Kidney glomerular epithelial cell (primary cell): ENCODE data around the gene TRPM3.

ENCODE experiments used
- DNase-seq: peaks from one replicate; lab custom pipeline; 2025; lab: John Stamatoyannopoulos, UW

TRPM3 gene

GRCh38 chr9:70514273-70514672 lies 607.1 kb downstream of the TRPM3 start:
- no peak for DNase-seq

DNA sequence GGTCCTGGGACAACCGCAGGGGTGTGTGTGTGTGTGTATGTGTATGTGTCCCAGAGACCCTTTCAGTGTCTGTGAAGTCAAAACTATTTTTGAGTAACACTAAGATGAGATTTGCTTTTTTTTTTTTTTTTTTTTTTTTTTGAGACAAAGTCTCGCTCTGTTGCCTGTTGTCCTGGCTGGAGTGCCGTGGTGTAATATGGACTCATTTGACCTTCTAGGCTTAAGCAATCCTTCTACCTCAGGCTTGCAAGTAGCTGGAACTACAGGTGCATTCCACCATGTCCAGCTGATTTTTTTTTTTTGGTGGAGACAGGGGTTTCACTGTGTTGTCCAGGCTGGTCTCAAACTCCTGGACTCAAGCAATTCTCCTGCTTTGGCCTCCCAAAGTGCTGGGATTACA lies 609.6 kb downstream of the TRPM3 start:
- no peak for DNase-seq

DNA sequence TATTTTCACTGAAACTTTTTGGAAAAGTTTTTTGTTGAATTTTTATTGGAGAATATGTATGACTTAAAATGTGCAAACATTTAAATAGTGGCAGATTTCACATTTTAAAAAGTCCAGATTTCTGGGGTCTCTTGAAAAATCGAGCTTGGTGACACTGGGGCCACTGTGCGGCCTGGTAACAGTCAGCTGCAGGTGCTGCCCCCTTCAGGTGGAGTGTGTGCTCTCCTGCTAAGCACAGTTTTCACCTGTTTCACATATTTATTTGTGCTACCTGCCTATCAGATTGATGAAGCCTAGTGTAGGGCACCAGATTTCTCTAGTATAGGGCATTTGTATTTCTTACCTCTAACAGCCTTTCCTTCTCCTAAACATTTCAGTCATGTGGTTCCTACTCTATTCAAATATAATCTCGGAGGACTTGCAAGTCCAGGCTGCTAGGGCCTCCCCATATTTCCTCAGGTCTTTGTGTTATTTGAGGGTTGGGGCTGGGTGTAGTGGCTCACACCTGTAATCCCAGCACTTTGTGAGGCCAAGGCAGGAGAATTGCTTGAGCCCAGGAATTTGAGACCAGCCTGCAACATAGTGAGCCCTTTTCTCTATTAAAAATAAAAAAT lies 611.2 kb downstream of the TRPM3 start:
- DNase-seq, result no peak

GRCh38 chr9:70506159-70506558 lies 615.3 kb downstream of the TRPM3 start:
- no peak for DNase-seq

GRCh38 chr9:70504834-70505233 lies 616.6 kb downstream of the TRPM3 start:
- DNase-seq, result no peak

DNA sequence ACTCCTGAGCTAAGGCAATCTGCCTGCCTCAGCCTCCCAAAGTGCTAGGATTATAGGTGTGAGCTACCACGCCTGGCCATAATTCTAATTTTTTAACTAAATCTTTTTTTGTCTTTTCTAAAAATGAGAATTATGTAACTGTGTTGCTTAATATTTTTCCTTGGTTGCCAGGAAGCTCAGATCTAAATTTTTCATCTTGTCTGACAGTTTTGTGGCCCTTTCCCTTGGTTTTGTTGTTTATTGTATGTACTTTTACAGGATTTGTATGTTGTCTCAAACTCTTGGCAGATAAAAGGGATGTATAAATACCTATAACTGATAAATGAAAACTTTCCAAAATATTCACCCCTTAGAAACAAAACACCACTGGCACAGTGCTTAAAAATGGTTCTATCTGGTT lies 618.7 kb downstream of the TRPM3 start:
- DNase-seq, result no peak

- no peak for DNase-seq
Measured at GRCh38 chr9:70500793-70501192, 620.6 kb downstream of the TRPM3 start.

- no peak for DNase-seq
Measured at GRCh38 chr9:70499621-70500020, 621.8 kb downstream of the TRPM3 start.

DNA sequence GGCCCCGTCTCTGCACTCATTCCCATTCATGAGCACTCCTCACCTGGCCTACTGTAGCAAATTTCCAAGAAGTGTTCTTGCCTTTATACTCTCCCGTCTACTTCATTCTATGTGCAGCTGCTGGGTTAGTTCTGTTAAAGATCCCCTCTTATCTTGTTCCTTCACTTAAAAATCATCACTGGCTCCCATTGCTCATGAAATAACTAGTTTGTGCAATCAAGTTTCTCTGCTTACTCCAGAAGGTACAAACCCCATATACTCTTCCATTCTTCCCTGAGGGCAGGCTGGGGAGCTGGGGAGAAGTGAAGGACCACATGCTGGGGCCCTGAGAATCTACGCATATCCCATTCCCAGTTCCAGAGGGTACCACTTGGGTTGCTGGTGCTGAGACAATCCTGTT lies 622.6 kb downstream of the TRPM3 start:
- DNase-seq, result no peak

DNA sequence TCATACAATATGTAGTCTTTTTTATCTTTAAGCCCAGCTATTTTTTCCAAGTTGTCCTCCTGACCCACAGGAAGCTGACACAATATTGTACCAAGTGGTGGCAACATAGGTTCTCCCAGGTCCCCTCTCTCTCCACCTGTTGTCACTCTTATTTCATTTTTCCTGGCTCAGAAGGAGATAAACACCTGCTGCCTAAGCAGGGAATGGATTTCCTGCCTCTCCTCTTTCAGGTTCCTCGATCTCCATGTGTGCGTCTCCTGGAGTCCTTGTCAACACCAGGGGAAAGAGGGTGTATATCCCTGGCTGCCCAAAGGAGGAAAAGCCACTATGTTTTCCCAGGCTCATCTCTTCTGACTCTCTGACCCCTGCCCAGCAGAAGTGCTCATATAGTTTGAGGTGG lies 625.2 kb downstream of the TRPM3 start:
- no peak for DNase-seq

GRCh38 chr9:70495514-70495913 lies 625.9 kb downstream of the TRPM3 start:
- DNase-seq, result no peak

DNA sequence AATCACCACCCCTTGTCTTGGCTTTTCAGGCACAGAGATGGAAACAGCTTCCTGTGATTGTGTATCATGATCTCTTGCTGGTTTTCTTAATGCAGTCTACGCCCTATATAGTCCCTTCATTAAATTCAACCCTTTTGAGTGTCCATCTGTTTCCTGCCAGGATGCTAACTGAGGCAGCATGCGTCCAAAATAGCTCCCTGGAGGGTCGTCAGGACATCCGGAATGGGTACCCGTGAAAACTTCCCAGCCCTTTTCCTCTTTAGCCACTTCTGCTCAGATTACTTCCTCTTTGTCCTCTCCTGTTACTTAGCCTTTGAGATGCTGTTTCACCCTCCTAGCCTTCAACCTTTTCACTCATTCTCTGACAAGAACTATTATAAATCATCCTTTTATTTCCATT lies 627.2 kb downstream of the TRPM3 start:
- no peak for DNase-seq

DNA sequence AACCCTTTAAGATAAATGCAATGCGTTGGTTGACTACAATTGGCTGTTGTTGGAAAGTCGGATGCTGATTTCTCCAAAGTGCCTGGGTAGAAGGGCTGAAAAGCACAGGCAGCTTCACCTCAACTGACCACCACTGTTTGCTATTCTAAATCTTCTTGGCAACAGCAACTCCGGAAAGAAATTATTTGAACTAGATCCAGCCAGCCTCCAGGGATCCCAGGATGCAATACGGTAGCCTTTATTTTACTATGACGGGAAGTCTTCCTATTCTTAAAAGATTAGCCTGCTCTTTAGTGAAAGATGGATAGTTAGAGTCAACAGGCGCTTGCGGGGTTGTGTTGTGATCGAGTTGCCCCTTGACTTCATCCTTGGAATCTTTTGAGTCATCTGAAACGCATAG lies 628.4 kb downstream of the TRPM3 start:
- no peak for DNase-seq

GRCh38 chr9:70492319-70492777 lies 629.1 kb downstream of the TRPM3 start:
- no peak for DNase-seq

GRCh38 chr9:70491426-70492318 lies 629.7 kb downstream of the TRPM3 start:
- DNase-seq, result no peak

DNA sequence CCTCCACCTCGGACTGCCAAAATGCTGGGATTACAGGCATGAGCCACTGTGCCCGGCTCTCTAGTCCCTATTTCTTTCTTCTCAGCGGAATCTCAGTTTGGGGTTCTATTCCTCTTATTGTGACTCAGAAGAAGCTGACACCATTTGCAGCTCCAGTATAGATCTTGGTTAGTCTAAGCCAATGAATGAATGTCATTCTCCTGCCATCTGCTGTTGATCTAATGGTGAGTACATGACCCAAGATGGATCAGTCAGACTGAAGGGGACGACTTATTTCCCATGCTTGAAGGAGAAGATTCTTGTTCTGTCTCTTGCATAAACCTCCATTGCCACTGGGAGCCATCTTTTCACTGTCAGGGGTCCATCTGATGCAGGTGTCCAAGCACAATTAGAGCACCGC lies 630.9 kb downstream of the TRPM3 start:
- DNase-seq, result no peak

- no peak for DNase-seq
Measured at GRCh38 chr9:70488793-70489105, 632.7 kb downstream of the TRPM3 start.

GRCh38 chr9:70488098-70488792 lies 633.2 kb downstream of the TRPM3 start:
- no peak for DNase-seq

GRCh38 chr9:70486127-70486526 lies 635.3 kb downstream of the TRPM3 start:
- DNase-seq, result no peak

DNA sequence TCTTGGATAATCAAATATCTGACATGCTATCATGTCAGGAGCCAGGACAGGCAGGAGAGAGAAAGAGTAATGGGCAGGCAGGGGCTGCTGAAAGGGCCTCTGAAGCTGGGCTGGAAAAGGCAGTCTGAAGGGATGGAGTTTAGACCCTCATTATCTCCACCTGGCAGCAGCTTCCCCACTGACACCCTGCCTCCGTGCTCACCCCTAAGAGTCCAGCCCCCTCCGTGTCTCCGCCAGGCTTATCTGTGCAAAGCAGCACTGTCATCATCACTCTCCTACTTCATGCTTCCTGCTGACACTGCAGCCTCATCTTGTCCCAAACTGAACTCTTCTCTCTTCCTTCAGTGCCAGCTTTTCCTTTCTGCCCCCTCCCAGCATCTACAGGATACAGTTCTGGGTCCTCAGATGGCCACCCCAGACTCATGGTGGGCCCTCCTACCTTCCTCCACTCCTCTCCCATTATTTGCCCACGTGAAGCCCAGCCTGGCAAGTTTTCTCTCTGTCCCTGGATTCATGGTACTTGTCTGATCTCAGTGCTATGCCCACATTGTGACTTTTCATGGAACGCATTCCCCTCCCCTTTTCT lies 636.1 kb downstream of the TRPM3 start:
- no peak for DNase-seq

- DNase-seq, result peak; percentile 33
Measured at GRCh38 chr9:70484232-70485130, 636.9 kb downstream of the TRPM3 start.

GRCh38 chr9:70481471-70481870 lies 640.0 kb downstream of the TRPM3 start:
- no peak for DNase-seq
